IMR-90 (cell line): ENCODE data around the gene NDRG2. TPM values are rescaled to one million over a fixed set of nuclear protein-coding genes. Genes with fewer than 3 reads are reported as not detected.

Experiments used
- ATAC-seq: fragments of 200-7000 bp; cut with Tn5 transposase; 2 replicates; pipeline ENCODE4 v1.9.1; 2020; ENCODE audit warnings: low read depth, mild to moderate bottlenecking, moderate library complexity
- BruUV-seq: library from RNA; stranded (reverse); fragments of 400-500 nt; replicated peaks from 2 replicates; lab custom pipeline; 2021; lab: Mats Ljungman, UMichigan
- CTCF ChIA-PET: fragments of 300-600 bp; formaldehyde crosslinking; extraction: SDS; loops from one replicate; lab custom pipeline; 2021; ENCODE audit warnings: antibody characterized with exemption; lab: Yijun Ruan, JAX
- POLR2A ChIA-PET: fragments of 300-600 bp; sonication (Branson Sonifier 250); formaldehyde crosslinking; loops from one replicate; lab custom pipeline; 2022; ENCODE audit warnings: antibody characterized with exemption; ENCODE audit not compliant: unreplicated experiment; lab: Charles Lee
- DNase-seq: peaks from one replicate; pipeline ENCODE4 v3.0.0; 2013
- H2AFZ ChIP-seq: replicated peaks from 2 replicates; pipeline ENCODE3; 2013; ENCODE audit warnings: low read length, mild to moderate bottlenecking; ENCODE audit not compliant: poor library complexity
- H2AK5ac ChIP-seq: 2 replicates; pipeline ENCODE4 v1.6.1; 2013; ENCODE audit warnings: low read depth, low read length, inconsistent platforms
- H2AK9ac ChIP-seq: replicated peaks from 2 replicates; pipeline ENCODE3; 2013; ENCODE audit warnings: mild to moderate bottlenecking, low read depth, low read length, moderate library complexity; ENCODE audit not compliant: poor library complexity
- H2BK120ac ChIP-seq: 2 replicates; pipeline ENCODE4 v1.6.1; 2013; ENCODE audit warnings: low read depth, low read length, inconsistent platforms
- H2BK15ac ChIP-seq: 3 replicates; pipeline ENCODE4 v1.6.1; 2013; ENCODE audit warnings: low read depth, low read length, inconsistent platforms
- H2BK20ac ChIP-seq: 2 replicates; pipeline ENCODE4 v1.6.1; 2013; ENCODE audit warnings: low read depth, mild to moderate bottlenecking, inconsistent platforms, low read length, moderate library complexity
- H2BK5ac ChIP-seq: 2 replicates; pipeline ENCODE4 v1.6.1; 2013; ENCODE audit warnings: mild to moderate bottlenecking, low read depth, low read length, inconsistent platforms; ENCODE audit not compliant: poor library complexity, severe bottlenecking
- H3K14ac ChIP-seq: replicated peaks from 2 replicates; pipeline ENCODE4 v1.6.1; 2013; ENCODE audit warnings: low read depth, low read length, inconsistent platforms
- H3K18ac ChIP-seq: 2 replicates; pipeline ENCODE4 v1.6.1; 2013; ENCODE audit warnings: low read depth, low read length, control low read depth
- H3K23ac ChIP-seq: 2 replicates; pipeline ENCODE4 v1.6.1; 2013; ENCODE audit warnings: low read depth, low read length, inconsistent platforms
- H3K27ac ChIP-seq: 2 replicates; pipeline ENCODE4 v1.5.1; 2013; ENCODE audit warnings: mild to moderate bottlenecking, control low read depth, low read length; ENCODE audit not compliant: insufficient read depth
- H3K27me3 ChIP-seq: 2 replicates; pipeline ENCODE4 v1.6.1; 2013; ENCODE audit warnings: low read length; ENCODE audit not compliant: control insufficient read depth, insufficient read depth
- H3K36me3 ChIP-seq: 2 replicates; pipeline ENCODE4 v1.6.1; 2013; ENCODE audit warnings: low read length, mixed read lengths; ENCODE audit not compliant: control insufficient read depth, insufficient read depth
- H3K4ac ChIP-seq: 2 replicates; pipeline ENCODE4 v1.6.1; 2013; ENCODE audit warnings: low read depth, low read length, inconsistent platforms
- H3K4me1 ChIP-seq: 2 replicates; pipeline ENCODE4 v1.6.1; 2013; ENCODE audit warnings: low read length, mixed read lengths; ENCODE audit not compliant: control insufficient read depth, insufficient read depth
- H3K4me2 ChIP-seq: 2 replicates; pipeline ENCODE4 v1.6.1; 2013; ENCODE audit warnings: low read depth, mild to moderate bottlenecking, control low read depth, low read length, moderate library complexity
- H3K4me3 ChIP-seq: 2 replicates; pipeline ENCODE4 v1.5.1; 2013; ENCODE audit warnings: low read depth, mild to moderate bottlenecking, control low read depth, low read length, moderate library complexity; ENCODE audit not compliant: insufficient read depth
- H3K56ac ChIP-seq: 2 replicates; pipeline ENCODE4 v1.6.1; 2013; ENCODE audit warnings: low read length, inconsistent platforms; ENCODE audit not compliant: insufficient read depth; ENCODE audit errors: extremely low read depth
- H3K79me1 ChIP-seq, 2 experiments: 2 replicates each; pipeline ENCODE4 v1.6.1; 2013; ENCODE audit warnings: low read length in 2 of 2, inconsistent platforms in 1 of 2, low read depth in 1 of 2
- H3K9ac ChIP-seq: 2 replicates; pipeline ENCODE4 v1.6.1; 2013; ENCODE audit warnings: low read depth, low read length, control low read depth
- H3K9me1 ChIP-seq: 2 replicates; pipeline ENCODE4 v1.6.1; 2013; ENCODE audit warnings: low read length, inconsistent platforms; ENCODE audit not compliant: insufficient read depth
- H3K9me3 ChIP-seq: 2 replicates; pipeline ENCODE4 v1.6.1; 2013; ENCODE audit warnings: low read length; ENCODE audit not compliant: control insufficient read depth, insufficient read depth
- H4K20me1 ChIP-seq: 2 replicates; pipeline ENCODE4 v1.6.1; 2013; ENCODE audit warnings: low read length, inconsistent platforms; ENCODE audit not compliant: insufficient read depth
- H4K5ac ChIP-seq: 2 replicates; pipeline ENCODE4 v1.6.1; 2013; ENCODE audit warnings: mild to moderate bottlenecking, low read depth, low read length, control low read depth
- H4K8ac ChIP-seq, 2 experiments: 2 replicates each; pipeline ENCODE4 v1.6.1; 2013; ENCODE audit warnings: low read depth in 2 of 2, low read length in 2 of 2, control low read depth in 1 of 2, inconsistent platforms in 1 of 2
- H4K91ac ChIP-seq: 2 replicates; pipeline ENCODE4 v1.6.1; 2013; ENCODE audit warnings: low read depth, low read length, inconsistent platforms; ENCODE audit not compliant: insufficient read depth
- BHLHE40 ChIP-seq: fragments of 150-350 bp; IDR thresholded peaks from 2 replicates; pipeline ENCODE4 v1.6.1; 2016; ENCODE audit warnings: mild to moderate bottlenecking, low read depth, low read length
- CEBPB ChIP-seq: IDR thresholded peaks from 2 replicates; pipeline ENCODE4 v1.6.1; 2012; ENCODE audit warnings: low read depth, low read length, improper control_type of control experiment
- CHD1 ChIP-seq: IDR thresholded peaks from 2 replicates; pipeline ENCODE4 v1.6.1; 2012; ENCODE audit warnings: low read depth, low read length, improper control_type of control experiment
- ELK1 ChIP-seq: fragments of 150-350 bp; IDR thresholded peaks from 2 replicates; pipeline ENCODE4 v1.6.1; 2016; ENCODE audit warnings: low read depth, mild to moderate bottlenecking, low read length, moderate library complexity, borderline replicate concordance
- FOS ChIP-seq: fragments of 150-350 bp; IDR thresholded peaks from 2 replicates; pipeline ENCODE4 v1.6.1; 2016; ENCODE audit warnings: low read depth, low read length
- MAFK ChIP-seq: IDR thresholded peaks from 2 replicates; pipeline ENCODE4 v1.6.1; 2012; ENCODE audit warnings: low read depth, low read length, improper control_type of control experiment
- MAZ ChIP-seq: IDR thresholded peaks from 2 replicates; pipeline ENCODE4 v1.6.1; 2012; ENCODE audit warnings: low read depth, mild to moderate bottlenecking, low read length, improper control_type of control experiment, moderate library complexity, borderline replicate concordance
- MXI1 ChIP-seq: IDR thresholded peaks from 2 replicates; pipeline ENCODE4 v1.6.1; 2012; ENCODE audit warnings: low read depth, mild to moderate bottlenecking, low read length, moderate library complexity, borderline replicate concordance
- NFE2L2 ChIP-seq: fragments of 150-350 bp; IDR thresholded peaks from 2 replicates; pipeline ENCODE4 v1.6.1; 2016; ENCODE audit warnings: low read depth, mild to moderate bottlenecking, low read length
- POLR2A ChIP-seq: IDR thresholded peaks from 2 replicates; pipeline ENCODE4 v1.6.1; 2012; ENCODE audit warnings: mild to moderate bottlenecking, low read depth, low read length
- RAD21 ChIP-seq: IDR thresholded peaks from 2 replicates; pipeline ENCODE4 v1.6.1; 2012; ENCODE audit warnings: low read length, improper control_type of control experiment
- RCOR1 ChIP-seq: IDR thresholded peaks from 2 replicates; pipeline ENCODE4 v1.6.1; 2012; ENCODE audit warnings: mild to moderate bottlenecking, low read length, improper control_type of control experiment; ENCODE audit not compliant: insufficient replicate concordance
- RFX5 ChIP-seq: IDR thresholded peaks from 2 replicates; pipeline ENCODE4 v1.8.0; 2012; ENCODE audit warnings: low read depth, mild to moderate bottlenecking, low read length, moderate library complexity
- SMC3 ChIP-seq: fragments of 150-350 bp; IDR thresholded peaks from 2 replicates; pipeline ENCODE4 v1.6.1; 2016; ENCODE audit warnings: low read depth, mild to moderate bottlenecking, antibody characterized with exemption, low read length, moderate library complexity
- USF2 ChIP-seq: fragments of 150-350 bp; IDR thresholded peaks from 2 replicates; pipeline ENCODE4 v1.6.1; 2017; ENCODE audit warnings: mild to moderate bottlenecking, antibody characterized with exemption, low read length, low read depth
- WGBS, 2 experiments: methylation state at CpG; one replicate each; pipeline versions ENCODE4 v1.1.5 to v1.1.7; 2013; ENCODE audit warnings: missing lambda C conversion rate in 2 of 2; ENCODE audit not compliant: insufficient read length in 1 of 2; ENCODE audit errors: extremely low coverage in 2 of 2; 5-methylcytosine and 5-hydroxymethylcytosine counted together
- dilution Hi-C: fragments of 300-500 bp; cut with HindIII; formaldehyde crosslinking; loops from one replicate; pipeline ENCODE4 v1.14.3; 2018; ENCODE audit warnings: low sequenced_read_pairs; ENCODE audit not compliant: unreplicated experiment
- in situ Hi-C: fragments of 300-500 bp; cut with MboI; formaldehyde crosslinking; loops from 3 replicates; pipeline ENCODE4 v1.14.3; 2019; ENCODE audit warnings: low sequenced_read_pairs, inconsistent platforms, mixed read lengths
- intact Hi-C: fragments of 100-400 bp; cut with micrococcal nuclease; formaldehyde crosslinking; loops from 2 replicates; pipeline ENCODE4 v1.10.0; 2022
- polyA plus RNA-seq, 3 experiments: library from polyadenylated mRNA; depleted of rRNA; stranded (reverse); fragments of >200 nt; gene quantifications; 2 replicates each; pipeline ENCODE4 v1.2.3, GENCODE V29; 2012; ENCODE audit warnings: low replicate concordance in 1 of 3
- total RNA-seq: library from RNA; depleted of rRNA; stranded (reverse); fragments of >200 nt; gene quantifications from 2 replicates; pipeline ENCODE4 v1.2.3, GENCODE V29; 2012
- TF ChIP-seq, protein P1 (sequence below): conservative IDR thresholded peaks from 2 replicates; pipeline ENCODE4 v1.5.1; 2012; ENCODE audit warnings: mild to moderate bottlenecking, low read depth, low read length, improper control_type of control experiment

Gene NDRG2
- total and polyA plus RNA-seq, 2 of the 4 experiments (the other 2 are of a cell fraction) = 0.36 to 1.5 TPM

GRCh38 chr14:20978687-20979086 lies 46.2 kb downstream of the NDRG2 start:
- CTCF ChIA-PET = interaction anchor here (0.6 to 1.1 kb wide), 2 partner anchors 8 to 121 kb away, joined by 3 read pairs; no protein-coding TSS in a partner anchor
- POLR2A ChIA-PET = interaction anchor here (0.6 kb wide), 1 partner anchor 288 kb away, joined by 4 read pairs; no protein-coding TSS in a partner anchor

More at GRCh38 chr14:20978687-20979086, 46.2 kb downstream of the NDRG2 start:
- Histone ChIP-seq H3K4me2 (no peak overlapping the region), H3K23ac (no peak overlapping the region), H3K4ac (no peak overlapping the region), H4K91ac (no peak overlapping the region), H3K79me1 (no peaks in the 10 kb centered on the region), H3K27ac (no peak overlapping the region), H4K5ac (no peak overlapping the region), H4K20me1 (no peaks in the 10 kb centered on the region), H3K9me3 (no peaks in the 10 kb centered on the region), H2BK120ac (no peak overlapping the region), H2BK15ac (no peak overlapping the region), H2AK5ac (no peak overlapping the region), H2AK9ac (no peak overlapping the region), H3K4me3 (no peak overlapping the region), H3K27me3 (peaks cover 2% of the 10 kb centered on the region; the same call in 1 of the 2 replicates), H3K18ac (no peak overlapping the region), H3K36me3 (no peaks in the 10 kb centered on the region), H3K14ac (no peak overlapping the region), H2AFZ (no peak overlapping the region), H3K56ac (no peak overlapping the region), H3K9ac (no peak overlapping the region), H2BK5ac (no peak overlapping the region), H3K9me1 (no peaks in the 10 kb centered on the region; the same call in 1 of the 2 replicates), H2BK20ac (no peak overlapping the region), H3K4me1 (no peaks in the 10 kb centered on the region; the same call in 1 of the 2 replicates), H4K8ac (no peak overlapping the region)
- BruUV-seq = no TSS peak
- intact Hi-C loops (no loop called here), in situ Hi-C loops (loop anchor here (25.0 kb wide), 1 partner anchor 641 kb away; the partner anchor contains the start of genes CCNB1IP1 and PARP2), dilution Hi-C loops (no loop called here)
- TF ChIP-seq, protein P1, sequence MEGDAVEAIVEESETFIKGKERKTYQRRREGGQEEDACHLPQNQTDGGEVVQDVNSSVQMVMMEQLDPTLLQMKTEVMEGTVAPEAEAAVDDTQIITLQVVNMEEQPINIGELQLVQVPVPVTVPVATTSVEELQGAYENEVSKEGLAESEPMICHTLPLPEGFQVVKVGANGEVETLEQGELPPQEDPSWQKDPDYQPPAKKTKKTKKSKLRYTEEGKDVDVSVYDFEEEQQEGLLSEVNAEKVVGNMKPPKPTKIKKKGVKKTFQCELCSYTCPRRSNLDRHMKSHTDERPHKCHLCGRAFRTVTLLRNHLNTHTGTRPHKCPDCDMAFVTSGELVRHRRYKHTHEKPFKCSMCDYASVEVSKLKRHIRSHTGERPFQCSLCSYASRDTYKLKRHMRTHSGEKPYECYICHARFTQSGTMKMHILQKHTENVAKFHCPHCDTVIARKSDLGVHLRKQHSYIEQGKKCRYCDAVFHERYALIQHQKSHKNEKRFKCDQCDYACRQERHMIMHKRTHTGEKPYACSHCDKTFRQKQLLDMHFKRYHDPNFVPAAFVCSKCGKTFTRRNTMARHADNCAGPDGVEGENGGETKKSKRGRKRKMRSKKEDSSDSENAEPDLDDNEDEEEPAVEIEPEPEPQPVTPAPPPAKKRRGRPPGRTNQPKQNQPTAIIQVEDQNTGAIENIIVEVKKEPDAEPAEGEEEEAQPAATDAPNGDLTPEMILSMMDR = no peak
- no peak for TF ChIP-seq MAFK
- no peak for TF ChIP-seq BHLHE40
- no peak for TF ChIP-seq SMC3
- TF ChIP-seq RCOR1 = no peak
- no peak for TF ChIP-seq FOS
- TF ChIP-seq POLR2A = no peak
- TF ChIP-seq NFE2L2 = no peak
- no peak for TF ChIP-seq CEBPB
- no peak for TF ChIP-seq RAD21
- TF ChIP-seq MXI1 = no peak
- no peak for TF ChIP-seq CHD1
- no peak for TF ChIP-seq USF2
- TF ChIP-seq MAZ = no peak
- no peak for TF ChIP-seq RFX5
- TF ChIP-seq ELK1 = no peak
- ATAC-seq (no peak), DNase-seq (no peak)
- no CpG with 5 or more reads among the region's 1 CpG for WGBS, 2 experiments
